Epithelial cell of esophagus (primary cell): Measurements from ENCODE around the gene FGF12.

Experiments used
- DNase-seq: peaks from one replicate; pipeline ENCODE4 v3.0.0; 2010; ENCODE audit warnings: low read depth
- H3K4me3 ChIP-seq: 2 replicates; pipeline ENCODE4 v1.5.1; 2011; ENCODE audit warnings: mild to moderate bottlenecking, low read length, control low read depth
- CTCF ChIP-seq: IDR thresholded peaks from 2 replicates; pipeline ENCODE4 v1.5.1; 2011; ENCODE audit warnings: low read depth, mild to moderate bottlenecking, low read length, control low read depth, inconsistent platforms; ENCODE audit not compliant: insufficient read depth; ENCODE audit errors: missing control alignments

Gene FGF12

DNA sequence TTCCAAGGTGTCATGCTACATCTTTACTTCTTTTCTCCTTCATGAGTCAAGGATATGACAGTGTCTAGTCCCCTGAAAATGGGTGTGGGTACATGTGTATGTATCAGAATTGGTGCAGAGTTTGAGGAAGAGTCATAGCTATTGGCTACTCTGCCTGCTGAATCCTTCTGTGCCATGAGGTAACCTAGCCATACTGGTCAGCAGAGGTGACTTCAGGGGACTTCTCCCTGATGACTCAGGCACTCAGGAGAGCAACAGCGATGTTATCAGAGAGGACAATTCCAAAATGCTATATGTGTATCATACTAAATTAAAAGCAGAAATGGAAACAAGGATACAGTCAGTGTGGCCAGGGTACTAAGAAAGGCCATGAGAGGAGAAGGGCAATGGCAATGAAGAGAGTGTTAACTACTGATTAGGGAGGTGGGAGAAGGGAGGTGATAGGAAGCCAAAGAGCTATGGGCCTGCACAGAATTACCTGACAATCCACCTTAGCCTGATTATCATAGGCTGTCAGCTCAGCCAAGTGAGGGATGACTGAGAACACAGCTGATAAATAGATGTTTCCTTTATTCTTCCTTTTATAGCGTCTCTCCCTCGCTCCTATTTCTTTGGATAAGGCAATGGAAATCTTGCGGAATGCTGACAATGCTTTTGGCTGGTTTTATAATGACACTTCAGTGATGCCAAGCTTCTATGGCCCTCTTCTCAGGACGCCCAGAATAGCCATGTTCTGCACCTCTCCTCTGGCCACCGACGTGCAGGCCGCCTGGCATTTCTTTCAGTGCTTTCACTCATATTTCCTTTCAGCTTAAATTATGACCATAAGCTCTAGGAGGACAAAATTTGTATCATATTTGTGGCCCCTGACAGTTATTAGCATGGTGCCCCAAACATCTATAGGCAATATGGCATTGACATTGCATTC, 90.6 kb downstream of the FGF12 start:
- DNase-seq: no peak
- H3K4me3 ChIP-seq: no peak overlapping the region
- no peak for TF ChIP-seq CTCF

DNA sequence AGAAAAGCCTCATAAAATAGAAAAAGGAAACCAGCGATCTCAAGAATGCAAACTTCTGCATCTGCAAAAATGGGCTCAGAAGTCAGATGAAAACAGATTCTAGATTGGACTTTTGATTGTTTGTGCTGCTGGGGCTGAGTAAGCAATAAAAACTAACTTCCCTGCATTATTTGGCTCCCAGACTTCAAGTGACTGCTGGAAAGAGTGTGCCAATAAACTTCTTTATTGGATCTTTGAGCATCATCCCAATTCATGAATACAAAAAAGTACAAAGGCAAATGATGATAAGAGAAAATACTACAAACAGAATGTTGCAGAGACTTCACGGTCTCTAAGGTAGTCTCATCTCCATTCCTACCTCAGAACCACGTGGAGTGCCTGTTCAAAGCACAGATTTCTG, 97.9 kb downstream of the FGF12 start:
- DNase-seq: no peak
- no peak for TF ChIP-seq CTCF
- H3K4me3 ChIP-seq: no peak overlapping the region

- no peak overlapping the region for H3K4me3 ChIP-seq
- TF ChIP-seq CTCF: no peak
- no peak for DNase-seq
Measured at GRCh38 chr3:192621909-192622308, 105.4 kb downstream of the FGF12 start.

- no peak for DNase-seq
- no peak overlapping the region for H3K4me3 ChIP-seq
- no peak for TF ChIP-seq CTCF
Measured at GRCh38 chr3:192620275-192620674, 107.1 kb downstream of the FGF12 start.

DNA sequence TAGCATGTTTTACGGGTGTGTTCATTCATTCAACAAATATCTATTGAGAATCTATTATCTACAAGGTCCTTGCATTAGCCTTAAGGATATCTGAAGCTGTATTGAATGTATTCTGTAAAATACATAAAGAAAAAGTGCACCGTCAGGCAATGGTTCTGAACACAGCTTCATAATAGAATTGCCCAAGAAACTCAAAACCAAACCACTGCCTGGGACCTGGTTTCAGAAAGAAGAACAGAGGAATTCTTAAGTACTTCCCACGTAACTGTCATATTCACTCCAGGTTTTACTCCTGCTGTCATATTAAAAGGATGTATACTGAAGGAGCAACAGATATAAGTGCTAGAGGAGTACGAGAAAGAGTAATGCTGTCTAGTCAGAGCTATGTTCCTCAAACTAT, 115.9 kb downstream of the FGF12 start:
- DNase-seq: no peak
- no peak for TF ChIP-seq CTCF
- no peak overlapping the region for H3K4me3 ChIP-seq

DNA sequence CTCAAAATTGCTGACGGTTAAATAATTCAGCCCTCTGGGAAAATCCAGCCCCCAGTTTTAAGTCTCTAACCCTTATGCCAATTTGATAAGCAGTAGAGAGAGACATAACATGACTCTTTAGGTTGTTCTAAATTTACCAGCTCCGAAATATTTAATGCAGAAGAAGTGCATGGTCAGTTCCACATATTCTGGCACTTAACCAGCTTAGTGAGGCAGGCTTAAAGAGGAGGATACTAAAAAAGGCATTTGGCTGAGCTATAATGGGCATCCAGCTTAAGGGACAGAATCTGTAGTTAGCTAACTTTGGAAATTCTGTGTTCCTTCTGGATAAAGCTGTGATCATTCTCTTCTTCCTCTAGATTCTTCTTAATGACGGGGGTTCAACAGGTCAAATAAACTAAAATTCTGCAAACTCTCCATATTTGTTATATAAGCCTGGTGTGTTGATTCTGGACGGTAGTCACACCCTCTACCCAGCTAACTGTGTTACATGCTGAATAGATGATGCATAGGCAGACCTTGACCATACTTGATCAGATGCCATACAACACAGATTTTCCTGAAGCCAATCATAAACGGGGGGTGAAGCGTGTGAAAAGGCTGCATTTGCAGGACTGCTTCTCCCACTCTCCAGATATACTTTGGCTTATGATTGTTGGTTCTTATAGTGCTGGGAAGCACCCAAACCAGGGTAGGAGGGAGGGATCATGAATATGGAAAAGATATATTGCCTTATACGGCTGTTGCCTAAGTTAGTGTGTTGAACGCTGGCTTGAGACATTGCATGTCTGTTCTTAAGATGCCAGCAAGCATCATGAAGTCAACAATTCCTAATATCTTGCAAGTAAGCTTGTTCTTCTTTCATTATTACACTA, 118.4 kb downstream of the FGF12 start:
- H3K4me3 ChIP-seq: no peak overlapping the region
- no peak for DNase-seq
- TF ChIP-seq CTCF: no peak
